K562 (cell line): Measurements from ENCODE around the gene TXNDC9.
"Not testable (repeated sequence)": the region's sequence is repeated elsewhere in the genome, so short reads cannot be mapped to it uniquely, and the experiment has no call there.

Experiments used
- ESRRB ChIP-seq: fragments of 250-450 bp; sonication (Bioruptor Pico); IDR thresholded peaks from 2 replicates; pipeline ENCODE4 v1.5.0; 2020; ENCODE audit warnings: mild to moderate bottlenecking, moderate library complexity, borderline replicate concordance
- KDM5B ChIP-seq: fragments of 200-600 bp; sonication (generic); IDR thresholded peaks from 2 replicates; pipeline ENCODE4 v1.6.1; 2012; ENCODE audit warnings: low read depth, mild to moderate bottlenecking, moderate library complexity, low read length, control low read depth, inconsistent platforms; ENCODE audit not compliant: insufficient replicate concordance
- SRSF3 ChIP-seq: fragments of 200-400 bp; formaldehyde crosslinking; IDR thresholded peaks from 2 replicates; pipeline ENCODE4 v1.6.1; 2016; ENCODE audit warnings: mild to moderate bottlenecking, low read length, moderate library complexity; ENCODE audit not compliant: insufficient read depth
- ZNF830 ChIP-seq: fragments of 250-450 bp; sonication (Bioruptor Pico); IDR thresholded peaks from 2 replicates; pipeline ENCODE4 v1.5.0; 2021; ENCODE audit warnings: mild to moderate bottlenecking
- TF ChIP-seq, protein P1 (sequence below), 2 experiments: fragments of 450-650 bp in 1 of 2; IDR thresholded peaks; 2 replicates each; pipeline ENCODE4 v1.6.1; 2011 to 2017; ENCODE audit warnings: low read depth in 2 of 2, antibody characterized with exemption in 1 of 2, borderline replicate concordance in 1 of 2, low read length in 1 of 2, mild to moderate bottlenecking in 1 of 2, mixed read lengths in 1 of 2; ENCODE audit not compliant: control insufficient read depth in 1 of 2

- TF ChIP-seq, protein P1, sequence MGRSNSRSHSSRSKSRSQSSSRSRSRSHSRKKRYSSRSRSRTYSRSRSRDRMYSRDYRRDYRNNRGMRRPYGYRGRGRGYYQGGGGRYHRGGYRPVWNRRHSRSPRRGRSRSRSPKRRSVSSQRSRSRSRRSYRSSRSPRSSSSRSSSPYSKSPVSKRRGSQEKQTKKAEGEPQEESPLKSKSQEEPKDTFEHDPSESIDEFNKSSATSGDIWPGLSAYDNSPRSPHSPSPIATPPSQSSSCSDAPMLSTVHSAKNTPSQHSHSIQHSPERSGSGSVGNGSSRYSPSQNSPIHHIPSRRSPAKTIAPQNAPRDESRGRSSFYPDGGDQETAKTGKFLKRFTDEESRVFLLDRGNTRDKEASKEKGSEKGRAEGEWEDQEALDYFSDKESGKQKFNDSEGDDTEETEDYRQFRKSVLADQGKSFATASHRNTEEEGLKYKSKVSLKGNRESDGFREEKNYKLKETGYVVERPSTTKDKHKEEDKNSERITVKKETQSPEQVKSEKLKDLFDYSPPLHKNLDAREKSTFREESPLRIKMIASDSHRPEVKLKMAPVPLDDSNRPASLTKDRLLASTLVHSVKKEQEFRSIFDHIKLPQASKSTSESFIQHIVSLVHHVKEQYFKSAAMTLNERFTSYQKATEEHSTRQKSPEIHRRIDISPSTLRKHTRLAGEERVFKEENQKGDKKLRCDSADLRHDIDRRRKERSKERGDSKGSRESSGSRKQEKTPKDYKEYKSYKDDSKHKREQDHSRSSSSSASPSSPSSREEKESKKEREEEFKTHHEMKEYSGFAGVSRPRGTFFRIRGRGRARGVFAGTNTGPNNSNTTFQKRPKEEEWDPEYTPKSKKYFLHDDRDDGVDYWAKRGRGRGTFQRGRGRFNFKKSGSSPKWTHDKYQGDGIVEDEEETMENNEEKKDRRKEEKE (IDR thresholded peaks at IDR 0.05; ENCODE audit: borderline replicate concordance in 1 of 2, control insufficient read depth in 1 of 2, low read depth in 2 of 2, low read length in 1 of 2): not testable (repeated sequence)
- TF ChIP-seq KDM5B; ZNF830 (CRISPR knock-in tag); ESRRB (CRISPR knock-in tag); SRSF3: not testable (repeated sequence)
Observed at GRCh38 chr2:99345446-99345845, 9.3 kb upstream of the TXNDC9 start.
